Breast epithelium (tissue), 3 donors: ENCODE measurements around the gene RNASEH1.

ENCODE experiments used
- POLR2A ChIP-seq: fragments of 450-650 bp; IDR thresholded peaks from one replicate; pipeline ENCODE4 v1.6.1; 2016; ENCODE audit warnings: antibody characterized with exemption, mild to moderate bottlenecking, moderate library complexity
- TF ChIP-seq, protein P1 (sequence below), 3 donors: fragments of 450-650 bp; IDR thresholded peaks; one replicate each; pipeline ENCODE4 v1.5.1; 2016 to 2017; ENCODE audit warnings: antibody characterized with exemption in 3 of 3, mild to moderate bottlenecking in 3 of 3, moderate library complexity in 3 of 3

DNA sequence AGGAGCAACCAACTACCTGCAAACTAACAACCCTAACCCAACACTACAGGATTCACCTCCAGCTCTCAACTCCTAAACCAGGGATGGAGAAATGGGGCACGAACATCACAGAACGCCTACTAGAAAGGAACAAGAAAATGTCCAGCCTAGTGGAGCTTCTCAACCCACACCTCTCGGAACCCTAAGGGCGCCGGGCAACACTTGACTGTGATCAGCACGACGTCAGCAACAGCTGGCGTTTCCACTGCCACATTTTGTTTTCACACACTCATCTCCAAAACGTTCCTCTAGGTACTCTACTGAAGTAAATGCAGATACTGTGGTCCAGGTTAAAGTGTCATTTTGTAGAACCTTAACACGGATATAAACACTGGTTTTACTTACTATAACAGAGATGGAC, 4.2 kb downstream of the RNASEH1 start:
- TF ChIP-seq POLR2A, result no peak
- TF ChIP-seq, protein P1, sequence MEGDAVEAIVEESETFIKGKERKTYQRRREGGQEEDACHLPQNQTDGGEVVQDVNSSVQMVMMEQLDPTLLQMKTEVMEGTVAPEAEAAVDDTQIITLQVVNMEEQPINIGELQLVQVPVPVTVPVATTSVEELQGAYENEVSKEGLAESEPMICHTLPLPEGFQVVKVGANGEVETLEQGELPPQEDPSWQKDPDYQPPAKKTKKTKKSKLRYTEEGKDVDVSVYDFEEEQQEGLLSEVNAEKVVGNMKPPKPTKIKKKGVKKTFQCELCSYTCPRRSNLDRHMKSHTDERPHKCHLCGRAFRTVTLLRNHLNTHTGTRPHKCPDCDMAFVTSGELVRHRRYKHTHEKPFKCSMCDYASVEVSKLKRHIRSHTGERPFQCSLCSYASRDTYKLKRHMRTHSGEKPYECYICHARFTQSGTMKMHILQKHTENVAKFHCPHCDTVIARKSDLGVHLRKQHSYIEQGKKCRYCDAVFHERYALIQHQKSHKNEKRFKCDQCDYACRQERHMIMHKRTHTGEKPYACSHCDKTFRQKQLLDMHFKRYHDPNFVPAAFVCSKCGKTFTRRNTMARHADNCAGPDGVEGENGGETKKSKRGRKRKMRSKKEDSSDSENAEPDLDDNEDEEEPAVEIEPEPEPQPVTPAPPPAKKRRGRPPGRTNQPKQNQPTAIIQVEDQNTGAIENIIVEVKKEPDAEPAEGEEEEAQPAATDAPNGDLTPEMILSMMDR (IDR thresholded peaks at IDR 0.05), result no peak
